Measurements from ENCODE around the gene EFNA5.

EFNA5 gene

DNA sequence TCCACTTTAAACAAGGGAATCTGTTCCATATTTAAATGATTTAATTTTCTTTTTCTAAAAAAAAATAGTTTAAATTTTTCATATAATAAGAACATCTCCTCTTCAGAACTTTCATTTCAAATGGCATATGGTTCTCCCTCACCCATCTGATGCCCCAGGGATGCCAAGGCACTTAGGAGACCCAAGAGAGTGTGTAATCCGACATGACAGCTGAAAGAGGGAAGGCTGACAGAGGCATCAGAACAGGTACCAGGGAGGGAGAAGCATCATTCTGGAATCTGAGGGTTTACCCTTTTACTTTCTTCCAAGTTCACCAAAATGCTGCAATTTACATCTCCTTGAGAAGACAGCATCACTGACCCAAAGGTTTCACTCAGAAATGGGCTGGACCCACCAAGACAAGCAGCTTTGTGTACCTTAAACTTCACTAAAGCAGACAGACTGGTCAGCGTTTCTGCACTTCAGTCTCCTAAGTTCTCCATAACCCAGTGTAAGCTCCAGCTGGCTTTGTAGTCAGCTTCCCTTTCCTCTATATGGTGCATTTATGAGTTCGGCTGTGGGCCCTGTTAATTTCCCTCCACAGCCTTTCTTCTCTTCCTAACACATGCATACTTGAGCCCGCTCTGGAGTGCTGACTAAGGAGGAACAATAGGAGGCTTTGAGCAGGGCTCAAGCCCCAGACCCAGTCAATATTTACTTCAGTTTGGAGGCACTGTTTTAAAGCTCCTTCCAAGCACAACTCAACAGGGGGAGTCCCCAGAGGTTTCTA lies 17.7 kb downstream of the EFNA5 start:
- H3K4me1 ChIP-seq (ENCODE audit: control insufficient read depth, insufficient read depth, low read length) = peaks cover 46% of the 10 kb centered on the region
- peak overlapping the region; percentile 25; the same call in 1 of the 2 replicates for H3K27ac ChIP-seq (ENCODE audit: extremely low read depth, low read depth, low read length)
- POLR2A ChIA-PET = interaction anchor here (0.6 kb wide), 1 partner anchor 16 kb away, joined by 3 read pairs; no protein-coding TSS in a partner anchor
- H3K36me3 ChIP-seq (ENCODE audit: control insufficient read depth in 2 of 2, insufficient read depth in 1 of 2, low read length in 2 of 2) = no peaks in the 10 kb centered on the region
- no peak overlapping the region for H3K4me3 ChIP-seq (ENCODE audit: low read depth, low read length)
- TF ChIP-seq, protein P1, sequence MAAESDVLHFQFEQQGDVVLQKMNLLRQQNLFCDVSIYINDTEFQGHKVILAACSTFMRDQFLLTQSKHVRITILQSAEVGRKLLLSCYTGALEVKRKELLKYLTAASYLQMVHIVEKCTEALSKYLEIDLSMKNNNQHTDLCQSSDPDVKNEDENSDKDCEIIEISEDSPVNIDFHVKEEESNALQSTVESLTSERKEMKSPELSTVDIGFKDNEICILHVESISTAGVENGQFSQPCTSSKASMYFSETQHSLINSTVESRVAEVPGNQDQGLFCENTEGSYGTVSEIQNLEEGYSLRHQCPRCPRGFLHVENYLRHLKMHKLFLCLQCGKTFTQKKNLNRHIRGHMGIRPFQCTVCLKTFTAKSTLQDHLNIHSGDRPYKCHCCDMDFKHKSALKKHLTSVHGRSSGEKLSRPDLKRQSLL (tag by site-specific recombination; IDR thresholded peaks at IDR 0.05) = peak; percentile 74
- TF ChIP-seq ZEB2 (tag by site-specific recombination; IDR thresholded peaks at IDR 0.05) (no peak), PRDM1 (tag by site-specific recombination; IDR thresholded peaks at IDR 0.05) (peak; percentile 64; the same call in 1 of the 2 replicates), ZBTB8A (tag by site-specific recombination; IDR thresholded peaks at IDR 0.05) (0 out of 2 replicates have a peak, but pooled peaks have one; percentile 13), ZNF600 (tag by site-specific recombination; IDR thresholded peaks at IDR 0.05) (peak; percentile 78)
- CTCF ChIA-PET = no interaction called here
- no peaks in the 10 kb centered on the region for H3K9me3 ChIP-seq (ENCODE audit: control insufficient read depth, insufficient read depth, low read depth, low read length)

DNA sequence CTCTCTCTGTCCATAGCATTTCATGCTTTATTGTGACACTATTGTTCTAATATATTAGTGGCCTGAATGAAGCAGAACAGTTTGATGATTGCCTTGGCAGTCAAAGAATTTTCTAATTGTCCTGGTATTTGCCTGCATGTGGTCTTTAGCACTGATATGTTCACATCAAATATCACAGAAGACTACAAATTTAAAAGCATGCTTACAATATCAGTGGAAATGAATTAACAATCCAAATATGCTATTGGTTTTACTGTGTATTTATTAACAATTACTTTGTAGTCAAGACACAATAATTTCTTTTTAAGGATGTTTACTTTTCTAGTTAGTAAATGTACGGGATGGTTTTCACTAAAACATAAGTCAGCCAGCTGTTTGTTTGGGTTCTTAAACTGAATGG lies 18.3 kb downstream of the EFNA5 start:
- no peaks in the 10 kb centered on the region for H3K36me3 ChIP-seq (ENCODE audit: control insufficient read depth in 2 of 2, insufficient read depth in 1 of 2, low read length in 2 of 2)
- H3K4me1 ChIP-seq (ENCODE audit: control insufficient read depth, insufficient read depth, low read length) = peaks cover 47% of the 10 kb centered on the region
- no peaks in the 10 kb centered on the region for H3K9me3 ChIP-seq (ENCODE audit: control insufficient read depth, insufficient read depth, low read depth, low read length)
- no peak overlapping the region for H3K27ac ChIP-seq (ENCODE audit: extremely low read depth, low read depth, low read length)
- H3K4me3 ChIP-seq (ENCODE audit: low read depth, low read length) = no peak overlapping the region
- TF ChIP-seq, protein P2, sequence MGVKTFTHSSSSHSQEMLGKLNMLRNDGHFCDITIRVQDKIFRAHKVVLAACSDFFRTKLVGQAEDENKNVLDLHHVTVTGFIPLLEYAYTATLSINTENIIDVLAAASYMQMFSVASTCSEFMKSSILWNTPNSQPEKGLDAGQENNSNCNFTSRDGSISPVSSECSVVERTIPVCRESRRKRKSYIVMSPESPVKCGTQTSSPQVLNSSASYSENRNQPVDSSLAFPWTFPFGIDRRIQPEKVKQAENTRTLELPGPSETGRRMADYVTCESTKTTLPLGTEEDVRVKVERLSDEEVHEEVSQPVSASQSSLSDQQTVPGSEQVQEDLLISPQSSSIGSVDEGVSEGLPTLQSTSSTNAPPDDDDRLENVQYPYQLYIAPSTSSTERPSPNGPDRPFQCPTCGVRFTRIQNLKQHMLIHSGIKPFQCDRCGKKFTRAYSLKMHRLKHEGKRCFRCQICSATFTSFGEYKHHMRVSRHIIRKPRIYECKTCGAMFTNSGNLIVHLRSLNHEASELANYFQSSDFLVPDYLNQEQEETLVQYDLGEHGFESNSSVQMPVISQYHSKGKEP (tag by site-specific recombination; IDR thresholded peaks at IDR 0.05) = no peak
- TF ChIP-seq WT1 (tag by site-specific recombination; IDR thresholded peaks at IDR 0.05) (no peak), ZNF660 (tag by site-specific recombination; IDR thresholded peaks at IDR 0.05) (no peak), ZNF561 (tag by site-specific recombination; IDR thresholded peaks at IDR 0.05; ENCODE audit: borderline replicate concordance) (no peak), SCRT2 (tag by site-specific recombination; IDR thresholded peaks at IDR 0.05) (no peak)
- TF ChIP-seq, protein P3, sequence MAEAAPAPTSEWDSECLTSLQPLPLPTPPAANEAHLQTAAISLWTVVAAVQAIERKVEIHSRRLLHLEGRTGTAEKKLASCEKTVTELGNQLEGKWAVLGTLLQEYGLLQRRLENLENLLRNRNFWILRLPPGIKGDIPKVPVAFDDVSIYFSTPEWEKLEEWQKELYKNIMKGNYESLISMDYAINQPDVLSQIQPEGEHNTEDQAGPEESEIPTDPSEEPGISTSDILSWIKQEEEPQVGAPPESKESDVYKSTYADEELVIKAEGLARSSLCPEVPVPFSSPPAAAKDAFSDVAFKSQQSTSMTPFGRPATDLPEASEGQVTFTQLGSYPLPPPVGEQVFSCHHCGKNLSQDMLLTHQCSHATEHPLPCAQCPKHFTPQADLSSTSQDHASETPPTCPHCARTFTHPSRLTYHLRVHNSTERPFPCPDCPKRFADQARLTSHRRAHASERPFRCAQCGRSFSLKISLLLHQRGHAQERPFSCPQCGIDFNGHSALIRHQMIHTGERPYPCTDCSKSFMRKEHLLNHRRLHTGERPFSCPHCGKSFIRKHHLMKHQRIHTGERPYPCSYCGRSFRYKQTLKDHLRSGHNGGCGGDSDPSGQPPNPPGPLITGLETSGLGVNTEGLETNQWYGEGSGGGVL (tag by site-specific recombination; IDR thresholded peaks at IDR 0.05) = no peak
- TF ChIP-seq, protein P4, sequence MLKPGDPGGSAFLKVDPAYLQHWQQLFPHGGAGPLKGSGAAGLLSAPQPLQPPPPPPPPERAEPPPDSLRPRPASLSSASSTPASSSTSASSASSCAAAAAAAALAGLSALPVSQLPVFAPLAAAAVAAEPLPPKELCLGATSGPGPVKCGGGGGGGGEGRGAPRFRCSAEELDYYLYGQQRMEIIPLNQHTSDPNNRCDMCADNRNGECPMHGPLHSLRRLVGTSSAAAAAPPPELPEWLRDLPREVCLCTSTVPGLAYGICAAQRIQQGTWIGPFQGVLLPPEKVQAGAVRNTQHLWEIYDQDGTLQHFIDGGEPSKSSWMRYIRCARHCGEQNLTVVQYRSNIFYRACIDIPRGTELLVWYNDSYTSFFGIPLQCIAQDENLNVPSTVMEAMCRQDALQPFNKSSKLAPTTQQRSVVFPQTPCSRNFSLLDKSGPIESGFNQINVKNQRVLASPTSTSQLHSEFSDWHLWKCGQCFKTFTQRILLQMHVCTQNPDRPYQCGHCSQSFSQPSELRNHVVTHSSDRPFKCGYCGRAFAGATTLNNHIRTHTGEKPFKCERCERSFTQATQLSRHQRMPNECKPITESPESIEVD (tag by site-specific recombination; IDR thresholded peaks at IDR 0.05) = 0 out of 2 replicates have a peak, but pooled peaks have one; percentile 28
- TF ChIP-seq, protein P5, sequence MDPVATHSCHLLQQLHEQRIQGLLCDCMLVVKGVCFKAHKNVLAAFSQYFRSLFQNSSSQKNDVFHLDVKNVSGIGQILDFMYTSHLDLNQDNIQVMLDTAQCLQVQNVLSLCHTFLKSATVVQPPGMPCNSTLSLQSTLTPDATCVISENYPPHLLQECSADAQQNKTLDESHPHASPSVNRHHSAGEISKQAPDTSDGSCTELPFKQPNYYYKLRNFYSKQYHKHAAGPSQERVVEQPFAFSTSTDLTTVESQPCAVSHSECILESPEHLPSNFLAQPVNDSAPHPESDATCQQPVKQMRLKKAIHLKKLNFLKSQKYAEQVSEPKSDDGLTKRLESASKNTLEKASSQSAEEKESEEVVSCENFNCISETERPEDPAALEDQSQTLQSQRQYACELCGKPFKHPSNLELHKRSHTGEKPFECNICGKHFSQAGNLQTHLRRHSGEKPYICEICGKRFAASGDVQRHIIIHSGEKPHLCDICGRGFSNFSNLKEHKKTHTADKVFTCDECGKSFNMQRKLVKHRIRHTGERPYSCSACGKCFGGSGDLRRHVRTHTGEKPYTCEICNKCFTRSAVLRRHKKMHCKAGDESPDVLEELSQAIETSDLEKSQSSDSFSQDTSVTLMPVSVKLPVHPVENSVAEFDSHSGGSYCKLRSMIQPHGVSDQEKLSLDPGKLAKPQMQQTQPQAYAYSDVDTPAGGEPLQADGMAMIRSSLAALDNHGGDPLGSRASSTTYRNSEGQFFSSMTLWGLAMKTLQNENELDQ (tag by site-specific recombination; IDR thresholded peaks at IDR 0.05; ENCODE audit: low read depth) = no peak
- ChIA-PET POLR2A (interaction anchor here (0.6 kb wide), 1 partner anchor 17 kb away, joined by 3 read pairs; no protein-coding TSS in a partner anchor), CTCF (no interaction called here)

Measured in HEK293 (cell line).